ENCODE measurements around the gene COLEC12. TPM values are rescaled to one million over a fixed set of nuclear protein-coding genes. Genes with fewer than 3 reads are reported as not detected.

Gene COLEC12
- total RNA-seq, 2 donors from 2014 or later = not detected

GRCh38 chr18:475202-476031 is 25.1 kb downstream of the COLEC12 start:
- no peaks in the 10 kb centered on the region for H3K4me1 Mint-ChIP-seq (ENCODE audit: low read depth in 2 of 2)
- no peak overlapping the region for H3K27ac Mint-ChIP-seq
- no peaks in the 10 kb centered on the region for H3K36me3 Mint-ChIP-seq
- no peak for ATAC-seq
- DNase-seq (ENCODE audit: low spot score) = no peak
- H3K9me3 Mint-ChIP-seq = no peaks in the 10 kb centered on the region
- peaks cover 3 to 18% of the 10 kb centered on the region in 2 donors for H3K27me3 Mint-ChIP-seq
- no peak overlapping the region for H3K4me3 Mint-ChIP-seq

GRCh38 chr18:474416-474815 is 26.1 kb downstream of the COLEC12 start:
- DNase-seq (ENCODE audit: low spot score) (no peak), ATAC-seq (no peak)
- Mint-ChIP-seq H3K9me3 (no peaks in the 10 kb centered on the region), H3K4me1 (ENCODE audit: low read depth in 2 of 2) (no peaks in the 10 kb centered on the region), H3K27me3 (peaks cover 3 to 10% of the 10 kb centered on the region in 2 donors), H3K36me3 (no peaks in the 10 kb centered on the region), H3K27ac (no peak overlapping the region), H3K4me3 (no peak overlapping the region)

GRCh38 chr18:473802-474201 is 26.7 kb downstream of the COLEC12 start:
- Mint-ChIP-seq H3K4me1 (ENCODE audit: low read depth in 2 of 2) (no peaks in the 10 kb centered on the region), H3K9me3 (no peaks in the 10 kb centered on the region), H3K4me3 (no peak overlapping the region), H3K27me3 (peaks cover 3 to 4% of the 10 kb centered on the region in 2 donors), H3K27ac (no peak overlapping the region), H3K36me3 (no peaks in the 10 kb centered on the region)
- no peak for DNase-seq (ENCODE audit: low spot score)
- ATAC-seq = no peak

- Mint-ChIP-seq H3K9me3 (no peaks in the 10 kb centered on the region), H3K27ac (no peak overlapping the region), H3K4me3 (no peak overlapping the region), H3K27me3 (peaks cover 9 to 12% of the 10 kb centered on the region in 2 donors), H3K4me1 (ENCODE audit: low read depth in 2 of 2) (no peaks in the 10 kb centered on the region), H3K36me3 (no peaks in the 10 kb centered on the region)
- no peak for ATAC-seq
- no peak for DNase-seq (ENCODE audit: low spot score)
Observed at GRCh38 chr18:471716-472115, 28.8 kb downstream of the COLEC12 start.

- no peaks in the 10 kb centered on the region for H3K9me3 Mint-ChIP-seq
- ATAC-seq (no peak), DNase-seq (ENCODE audit: low spot score) (no peak)
- H3K27me3 Mint-ChIP-seq = peaks cover 10 to 12% of the 10 kb centered on the region in 2 donors
- no peaks in the 10 kb centered on the region for H3K36me3 Mint-ChIP-seq
- H3K4me3 Mint-ChIP-seq = no peak overlapping the region
- no peaks in the 10 kb centered on the region for H3K4me1 Mint-ChIP-seq (ENCODE audit: low read depth in 2 of 2)
- no peak overlapping the region for H3K27ac Mint-ChIP-seq
Observed at GRCh38 chr18:470661-471501, 29.6 kb downstream of the COLEC12 start.

GRCh38 chr18:468955-469790 is 31.3 kb downstream of the COLEC12 start:
- Mint-ChIP-seq H3K36me3 (no peaks in the 10 kb centered on the region), H3K27me3 (peaks cover 11 to 19% of the 10 kb centered on the region in 2 donors), H3K4me1 (ENCODE audit: low read depth in 2 of 2) (peaks cover 0 to under 1% of the 10 kb centered on the region in 2 donors), H3K27ac (no peak overlapping the region), H3K4me3 (no peak overlapping the region), H3K9me3 (no peaks in the 10 kb centered on the region)
- DNase-seq (ENCODE audit: low spot score) = no peak
- no peak for ATAC-seq

- H3K36me3 Mint-ChIP-seq = no peaks in the 10 kb centered on the region
- no peaks in the 10 kb centered on the region for H3K9me3 Mint-ChIP-seq
- peaks cover 0 to 4% of the 10 kb centered on the region in 2 donors for H3K4me1 Mint-ChIP-seq (ENCODE audit: low read depth in 2 of 2)
- no peak overlapping the region for H3K27ac Mint-ChIP-seq
- peaks cover 25 to 40% of the 10 kb centered on the region in 2 donors for H3K27me3 Mint-ChIP-seq
- DNase-seq (ENCODE audit: low spot score) (no peak), ATAC-seq (no peak)
- no peak overlapping the region for H3K4me3 Mint-ChIP-seq
Observed at GRCh38 chr18:463827-464541, 36.5 kb downstream of the COLEC12 start.

- Mint-ChIP-seq H3K27ac (no peak overlapping the region), H3K9me3 (no peaks in the 10 kb centered on the region), H3K4me3 (no peak overlapping the region), H3K27me3 (peaks cover 25 to 40% of the 10 kb centered on the region in 2 donors), H3K36me3 (no peaks in the 10 kb centered on the region), H3K4me1 (ENCODE audit: low read depth in 2 of 2) (peaks cover 0 to 4% of the 10 kb centered on the region in 2 donors)
- DNase-seq (ENCODE audit: low spot score) = no peak
- no peak for ATAC-seq
Observed at GRCh38 chr18:463403-463802, 37.1 kb downstream of the COLEC12 start.

GRCh38 chr18:461762-462161 is 38.7 kb downstream of the COLEC12 start:
- H3K9me3 Mint-ChIP-seq = no peaks in the 10 kb centered on the region
- H3K27me3 Mint-ChIP-seq = peaks cover 18 to 34% of the 10 kb centered on the region in 2 donors
- DNase-seq (ENCODE audit: low spot score) (no peak), ATAC-seq (no peak)
- no peak overlapping the region for H3K4me3 Mint-ChIP-seq
- H3K27ac Mint-ChIP-seq = no peak overlapping the region
- no peaks in the 10 kb centered on the region for H3K36me3 Mint-ChIP-seq
- H3K4me1 Mint-ChIP-seq (ENCODE audit: low read depth in 2 of 2) = peaks cover 0 to 4% of the 10 kb centered on the region in 2 donors

GRCh38 chr18:460791-461190 is 39.7 kb downstream of the COLEC12 start:
- H3K36me3 Mint-ChIP-seq = no peaks in the 10 kb centered on the region
- peaks cover 17 to 43% of the 10 kb centered on the region in 2 donors for H3K27me3 Mint-ChIP-seq
- no peak overlapping the region for H3K4me3 Mint-ChIP-seq
- DNase-seq (ENCODE audit: low spot score) (no peak), ATAC-seq (no peak)
- H3K9me3 Mint-ChIP-seq = no peaks in the 10 kb centered on the region
- peaks cover 0 to 4% of the 10 kb centered on the region in 2 donors for H3K4me1 Mint-ChIP-seq (ENCODE audit: low read depth in 2 of 2)
- H3K27ac Mint-ChIP-seq = no peak overlapping the region

GRCh38 chr18:459814-460593 is 40.5 kb downstream of the COLEC12 start:
- peaks cover 17 to 46% of the 10 kb centered on the region in 2 donors for H3K27me3 Mint-ChIP-seq
- no peak overlapping the region for H3K4me3 Mint-ChIP-seq
- DNase-seq (ENCODE audit: low spot score) = no peak
- no peaks in the 10 kb centered on the region for H3K9me3 Mint-ChIP-seq
- peaks cover 0 to 4% of the 10 kb centered on the region in 2 donors for H3K4me1 Mint-ChIP-seq (ENCODE audit: low read depth in 2 of 2)
- no peak for ATAC-seq
- H3K36me3 Mint-ChIP-seq = no peaks in the 10 kb centered on the region
- H3K27ac Mint-ChIP-seq = no peak overlapping the region

- DNase-seq (ENCODE audit: low spot score) (no peak), ATAC-seq (no peak)
- Mint-ChIP-seq H3K27me3 (peaks cover 5 to 46% of the 10 kb centered on the region in 2 donors), H3K36me3 (peaks cover 4% of the 10 kb centered on the region), H3K4me3 (no peak overlapping the region), H3K27ac (no peak overlapping the region), H3K4me1 (ENCODE audit: low read depth in 2 of 2) (no peaks in the 10 kb centered on the region), H3K9me3 (no peaks in the 10 kb centered on the region)
Observed at GRCh38 chr18:457521-458412, 42.7 kb downstream of the COLEC12 start.
